Caco-2 (cell line): ENCODE measurements around the gene CHCHD1. TPM values are rescaled to one million over a fixed set of nuclear protein-coding genes. Genes with fewer than 3 reads are reported as not detected.

Source experiments
- BruUV-seq: library from RNA; stranded (reverse); fragments of 400-500 nt; replicated peaks from 2 replicates; lab custom pipeline; 2021; lab: Mats Ljungman, UMichigan
- CTCF ChIA-PET: fragments of 300-600 bp; sonication (Branson Sonifier 250); formaldehyde crosslinking; loops from one replicate; lab custom pipeline; 2022; ENCODE audit warnings: antibody characterized with exemption; lab: Charles Lee
- POLR2A ChIA-PET: fragments of 300-600 bp; sonication (Branson Sonifier 250); formaldehyde crosslinking; loops from one replicate; lab custom pipeline; 2022; ENCODE audit warnings: antibody characterized with exemption; lab: Charles Lee
- DNase-seq, 2 experiments: peaks; one replicate each; pipeline versions ENCODE4 v3.0.0 to v3.0.0-alpha.2; 2020 to 2022
- H3K27me3 ChIP-seq: replicated peaks from 2 replicates; pipeline ENCODE4 v1.6.0; 2011; ENCODE audit warnings: low read length; ENCODE audit not compliant: control insufficient read depth, insufficient read depth
- H3K36me3 ChIP-seq: 2 replicates; pipeline ENCODE4 v1.5.1; 2011; ENCODE audit warnings: low read length; ENCODE audit not compliant: control insufficient read depth, insufficient read depth
- H3K4me1 ChIP-seq: fragments of 250-450 bp; sonication (Bioruptor Pico); 2 replicates; pipeline ENCODE4 v1.5.1; 2020; ENCODE audit warnings: mild to moderate bottlenecking
- H3K4me3 ChIP-seq: 2 replicates; pipeline ENCODE4 v1.5.1; 2011; ENCODE audit warnings: low read depth, mild to moderate bottlenecking, control low read depth, low read length
- H3K9me3 ChIP-seq: fragments of 250-450 bp; sonication (Bioruptor Pico); 2 replicates; pipeline ENCODE4 v1.5.1; 2020; ENCODE audit warnings: mild to moderate bottlenecking, moderate library complexity
- H3K27ac Mint-ChIP-seq: one replicate; pipeline ENCODE4 v1.8.0; 2022; ENCODE audit warnings: mixed read lengths; ENCODE audit not compliant: unreplicated experiment
- H3K27me3 Mint-ChIP-seq: one replicate; pipeline ENCODE4 v1.8.0; 2022; ENCODE audit warnings: mixed read lengths; ENCODE audit not compliant: insufficient read depth, unreplicated experiment
- H3K36me3 Mint-ChIP-seq: one replicate; pipeline ENCODE4 v1.8.0; 2022; ENCODE audit warnings: mild to moderate bottlenecking, mixed read lengths; ENCODE audit not compliant: insufficient read depth, unreplicated experiment
- H3K4me1 Mint-ChIP-seq: one replicate; pipeline ENCODE4 v1.8.0; 2022; ENCODE audit warnings: low read depth, mixed read lengths; ENCODE audit not compliant: unreplicated experiment
- H3K4me3 Mint-ChIP-seq: one replicate; pipeline ENCODE4 v1.8.0; 2022; ENCODE audit warnings: mild to moderate bottlenecking, moderate library complexity, mixed read lengths; ENCODE audit not compliant: unreplicated experiment
- H3K9me3 Mint-ChIP-seq: one replicate; pipeline ENCODE4 v1.8.0; 2022; ENCODE audit warnings: mixed read lengths; ENCODE audit not compliant: unreplicated experiment
- CTCF ChIP-seq, 2 experiments: fragments of 200-600 bp in 1 of 2; IDR thresholded peaks; 1 replicate in 1 of 2; 2 replicates in 1 of 2; pipeline versions ENCODE4 v1.5.1 to v1.8.0; 2011 to 2022; ENCODE audit warnings: antibody characterized with exemption in 1 of 2, control low read depth in 1 of 2, inconsistent platforms in 1 of 2, low read depth in 1 of 2, low read length in 1 of 2, mild to moderate bottlenecking in 1 of 2, moderate library complexity in 1 of 2; ENCODE audit not compliant: insufficient read depth in 1 of 2, severe bottlenecking in 1 of 2, unreplicated experiment in 1 of 2
- intact Hi-C: fragments of 100-400 bp; cut with micrococcal nuclease; formaldehyde crosslinking; loops from one replicate; pipeline ENCODE4 v1.10.0; 2022; ENCODE audit not compliant: unreplicated experiment
- total RNA-seq: library from RNA; stranded (reverse); gene quantifications from 2 replicates; pipeline ENCODE4 v1.2.3, GENCODE V29; 2022

The CHCHD1 gene
- total RNA-seq, 1 experiment from 2014 or later = 44.1 TPM

- BruUV-seq = no TSS peak
- H3K27ac Mint-ChIP-seq = no peak overlapping the region
- no peak for DNase-seq
- H3K9me3 ChIP-seq = no peaks in the 10 kb centered on the region
- no peaks in the 10 kb centered on the region for H3K9me3 Mint-ChIP-seq
- peaks cover 18% of the 10 kb centered on the region for H3K4me1 Mint-ChIP-seq
- ChIA-PET POLR2A (no interaction called here), CTCF (no interaction called here)
- no peaks in the 10 kb centered on the region for H3K27me3 Mint-ChIP-seq
- peaks cover 95% of the 10 kb centered on the region for H3K36me3 Mint-ChIP-seq
- no peak for TF ChIP-seq CTCF (IDR thresholded peaks at IDR 0.05; ENCODE audit: insufficient read depth in 1 of 2, low read depth in 1 of 2, low read length in 1 of 2, severe bottlenecking in 1 of 2, unreplicated experiment in 1 of 2)
- intact Hi-C loops = no loop called here
- no peak overlapping the region for H3K4me3 Mint-ChIP-seq
- H3K4me3 ChIP-seq = no peak overlapping the region
- peaks cover 8% of the 10 kb centered on the region for H3K4me1 ChIP-seq
- no peaks in the 10 kb centered on the region for H3K27me3 ChIP-seq
- peaks cover 11% of the 10 kb centered on the region; the same call in 1 of the 2 replicates for H3K36me3 ChIP-seq
Measured at GRCh38 chr10:73765066-73765465, 16.8 kb upstream of the CHCHD1 start.

- POLR2A ChIA-PET = no interaction called here
- TF ChIP-seq CTCF (IDR thresholded peaks at IDR 0.05; ENCODE audit: insufficient read depth in 1 of 2, low read depth in 1 of 2, low read length in 1 of 2, severe bottlenecking in 1 of 2, unreplicated experiment in 1 of 2) = no peak
- no peaks in the 10 kb centered on the region for H3K9me3 ChIP-seq
- H3K4me3 ChIP-seq = no peak overlapping the region
- Mint-ChIP-seq H3K4me1 (peaks cover 5% of the 10 kb centered on the region), H3K36me3 (peaks cover 92% of the 10 kb centered on the region), H3K4me3 (no peak overlapping the region), H3K27ac (no peak overlapping the region), H3K27me3 (no peaks in the 10 kb centered on the region), H3K9me3 (no peaks in the 10 kb centered on the region)
- no peaks in the 10 kb centered on the region for H3K27me3 ChIP-seq
- CTCF ChIA-PET = no interaction called here
- no peak for DNase-seq
- 0 out of 2 replicates have a peak, but pooled peaks cover 3% of the 10 kb centered on the region for H3K36me3 ChIP-seq
- no TSS peak for BruUV-seq
- H3K4me1 ChIP-seq = peaks cover 4% of the 10 kb centered on the region; the same call in 1 of the 2 replicates
- intact Hi-C loops = no loop called here
Measured at GRCh38 chr10:73768881-73769280, 13.0 kb upstream of the CHCHD1 start.

- H3K4me1 ChIP-seq = peaks cover 5% of the 10 kb centered on the region; the same call in 1 of the 2 replicates
- H3K4me1 Mint-ChIP-seq = peaks cover 10% of the 10 kb centered on the region
- no peaks in the 10 kb centered on the region for H3K9me3 Mint-ChIP-seq
- CTCF ChIA-PET = no interaction called here
- no peaks in the 10 kb centered on the region for H3K9me3 ChIP-seq
- intact Hi-C loops = no loop called here
- no TSS peak for BruUV-seq
- no peaks in the 10 kb centered on the region for H3K27me3 ChIP-seq
- DNase-seq = no peak
- H3K36me3 ChIP-seq = 0 out of 2 replicates have a peak, but pooled peaks cover 2% of the 10 kb centered on the region
- no peak overlapping the region for H3K27ac Mint-ChIP-seq
- H3K4me3 Mint-ChIP-seq = no peak overlapping the region
- no peak for TF ChIP-seq CTCF (IDR thresholded peaks at IDR 0.05; ENCODE audit: insufficient read depth in 1 of 2, low read depth in 1 of 2, low read length in 1 of 2, severe bottlenecking in 1 of 2, unreplicated experiment in 1 of 2)
- POLR2A ChIA-PET = no interaction called here
- H3K27me3 Mint-ChIP-seq = no peaks in the 10 kb centered on the region
- H3K4me3 ChIP-seq = no peak overlapping the region
- H3K36me3 Mint-ChIP-seq = peaks cover 88% of the 10 kb centered on the region
Measured at GRCh38 chr10:73769396-73769795, 12.5 kb upstream of the CHCHD1 start.
